ENCODE data around the gene SPATA32. TPM values are rescaled to one million over a fixed set of nuclear protein-coding genes. Genes with fewer than 3 reads are reported as not detected.
A peak's percentile ranks its signal among the peaks of the same experiment; 100 is the strongest.

SPATA32 gene
- total RNA-seq, 1 donor from 2014 or later, result not detected

DNA sequence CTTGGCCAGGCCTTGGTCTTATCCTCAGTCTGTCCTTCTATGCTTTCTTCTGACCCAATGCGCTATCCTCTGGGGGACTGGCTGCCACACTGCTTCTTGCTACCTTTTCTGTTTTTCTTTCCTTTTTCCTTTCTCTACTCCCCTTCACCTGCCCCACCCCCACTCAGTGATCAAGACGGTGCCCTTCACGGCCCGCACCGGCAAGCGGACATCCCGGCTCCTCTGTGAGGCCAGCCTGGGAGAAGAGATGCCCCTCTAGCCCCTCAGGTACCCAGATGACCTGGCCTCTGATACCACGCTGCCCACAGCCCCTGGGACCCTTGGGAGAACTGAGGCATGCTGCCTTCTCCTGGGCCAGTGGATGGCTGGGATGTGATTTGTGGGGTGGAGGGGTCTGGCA lies 15.6 kb downstream of the SPATA32 start:
- intact Hi-C loops (cut with DNase I), result no loop called here
- Histone ChIP-seq H3K27me3 (no peaks in the 10 kb centered on the region), H3K27ac (no peak overlapping the region), H3K4me1 (peaks cover 12% of the 10 kb centered on the region), H3K4me3 (no peak overlapping the region), H3K9me3 (no peaks in the 10 kb centered on the region), H3K36me3 (peaks cover 23% of the 10 kb centered on the region)
- DNase-seq (no peak), ATAC-seq (no peak)
- TF ChIP-seq, protein P1, sequence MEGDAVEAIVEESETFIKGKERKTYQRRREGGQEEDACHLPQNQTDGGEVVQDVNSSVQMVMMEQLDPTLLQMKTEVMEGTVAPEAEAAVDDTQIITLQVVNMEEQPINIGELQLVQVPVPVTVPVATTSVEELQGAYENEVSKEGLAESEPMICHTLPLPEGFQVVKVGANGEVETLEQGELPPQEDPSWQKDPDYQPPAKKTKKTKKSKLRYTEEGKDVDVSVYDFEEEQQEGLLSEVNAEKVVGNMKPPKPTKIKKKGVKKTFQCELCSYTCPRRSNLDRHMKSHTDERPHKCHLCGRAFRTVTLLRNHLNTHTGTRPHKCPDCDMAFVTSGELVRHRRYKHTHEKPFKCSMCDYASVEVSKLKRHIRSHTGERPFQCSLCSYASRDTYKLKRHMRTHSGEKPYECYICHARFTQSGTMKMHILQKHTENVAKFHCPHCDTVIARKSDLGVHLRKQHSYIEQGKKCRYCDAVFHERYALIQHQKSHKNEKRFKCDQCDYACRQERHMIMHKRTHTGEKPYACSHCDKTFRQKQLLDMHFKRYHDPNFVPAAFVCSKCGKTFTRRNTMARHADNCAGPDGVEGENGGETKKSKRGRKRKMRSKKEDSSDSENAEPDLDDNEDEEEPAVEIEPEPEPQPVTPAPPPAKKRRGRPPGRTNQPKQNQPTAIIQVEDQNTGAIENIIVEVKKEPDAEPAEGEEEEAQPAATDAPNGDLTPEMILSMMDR (IDR thresholded peaks at IDR 0.05), result no peak

DNA sequence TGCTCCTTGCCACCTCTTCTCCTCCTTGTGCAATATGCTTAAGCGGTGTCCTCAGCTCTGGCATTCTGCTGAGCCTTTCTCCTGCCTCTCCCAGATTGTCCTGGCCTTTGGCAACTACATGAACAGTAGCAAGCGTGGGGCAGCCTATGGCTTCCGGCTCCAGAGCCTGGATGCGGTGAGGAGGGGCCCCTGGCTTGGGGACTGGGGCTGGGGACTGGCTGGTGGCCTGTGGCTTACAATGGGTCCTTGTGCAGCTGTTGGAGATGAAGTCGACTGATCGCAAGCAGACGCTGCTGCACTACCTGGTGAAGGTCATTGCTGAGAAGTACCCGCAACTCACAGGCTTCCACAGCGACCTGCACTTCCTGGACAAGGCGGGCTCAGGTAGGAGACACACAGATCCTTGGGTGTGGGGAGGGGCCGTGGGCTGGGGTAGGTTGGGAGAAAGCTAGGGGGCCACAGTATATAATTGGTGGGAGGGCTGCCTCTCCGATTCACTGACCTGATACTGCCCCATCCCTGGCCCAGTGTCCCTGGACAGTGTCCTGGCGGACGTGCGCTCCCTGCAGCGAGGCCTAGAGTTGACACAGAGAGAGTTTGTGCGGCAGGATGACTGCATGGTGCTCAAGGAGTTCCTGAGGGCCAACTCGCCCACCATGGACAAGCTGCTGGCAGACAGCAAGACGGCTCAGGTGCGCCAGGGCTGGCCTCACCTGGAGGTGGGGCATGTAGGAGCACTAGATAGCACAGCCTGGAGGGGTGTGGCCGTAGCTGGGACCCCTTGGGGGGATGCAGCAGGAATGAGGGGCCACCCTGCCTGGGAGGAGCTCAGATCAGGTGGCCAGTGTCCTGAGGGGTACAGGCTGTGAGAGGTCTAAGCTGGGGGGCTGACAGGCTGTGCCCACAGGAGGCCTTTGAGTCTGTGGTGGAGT lies 16.9 kb downstream of the SPATA32 start:
- ATAC-seq, result no peak
- no peak overlapping the region for H3K4me3 ChIP-seq
- no peak overlapping the region for H3K27ac ChIP-seq
- no peaks in the 10 kb centered on the region for H3K9me3 ChIP-seq
- intact Hi-C loops (cut with DNase I), result no loop called here
- H3K27me3 ChIP-seq, result no peaks in the 10 kb centered on the region
- peaks cover 30% of the 10 kb centered on the region for H3K36me3 ChIP-seq
- no peak for DNase-seq
- peaks cover 12% of the 10 kb centered on the region for H3K4me1 ChIP-seq
- TF ChIP-seq, protein P1 (IDR thresholded peaks at IDR 0.05), result no peak

DNA sequence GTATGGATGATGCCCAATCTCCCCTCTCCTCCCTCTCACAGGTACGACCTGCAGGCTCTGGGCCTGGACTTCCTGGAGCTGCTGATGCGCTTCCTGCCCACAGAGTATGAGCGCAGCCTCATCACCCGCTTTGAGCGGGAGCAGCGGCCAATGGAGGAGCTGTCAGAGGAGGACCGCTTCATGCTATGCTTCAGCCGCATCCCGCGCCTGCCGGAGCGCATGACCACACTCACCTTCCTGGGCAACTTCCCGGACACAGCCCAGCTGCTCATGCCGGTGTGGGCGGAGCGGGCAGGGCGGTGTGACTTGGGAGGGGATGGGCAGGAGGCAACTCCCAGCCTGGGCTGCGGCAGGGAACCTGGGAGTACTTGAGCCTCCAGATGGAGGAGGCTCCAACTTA lies 18.1 kb downstream of the SPATA32 start:
- Histone ChIP-seq H3K27ac (no peak overlapping the region), H3K4me3 (no peak overlapping the region), H3K36me3 (peaks cover 35% of the 10 kb centered on the region), H3K9me3 (no peaks in the 10 kb centered on the region), H3K4me1 (peaks cover 12% of the 10 kb centered on the region), H3K27me3 (no peaks in the 10 kb centered on the region)
- DNase-seq, result no peak
- ATAC-seq, result no peak
- TF ChIP-seq, protein P1 (IDR thresholded peaks at IDR 0.05), result no peak
- intact Hi-C loops (cut with DNase I), result no loop called here

DNA sequence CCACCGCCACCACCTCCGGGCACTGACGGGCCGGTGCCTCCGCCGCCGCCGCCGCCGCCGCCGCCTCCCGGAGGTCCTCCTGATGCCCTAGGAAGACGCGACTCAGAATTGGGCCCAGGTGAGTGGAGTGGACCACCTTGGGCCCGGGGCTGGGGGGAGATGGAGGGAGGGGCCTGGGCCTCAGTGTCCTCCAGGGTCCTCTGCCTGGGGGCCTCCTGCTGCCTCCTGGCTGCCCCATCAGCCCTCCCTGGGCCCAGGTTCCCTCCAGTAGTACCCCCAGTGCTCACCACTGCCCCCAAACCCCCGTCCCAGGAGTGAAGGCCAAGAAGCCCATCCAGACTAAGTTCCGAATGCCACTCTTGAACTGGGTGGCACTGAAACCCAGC lies 19.9 kb downstream of the SPATA32 start:
- intact Hi-C loops (cut with DNase I), result no loop called here
- ATAC-seq (no peak), DNase-seq (no peak)
- TF ChIP-seq, protein P1 (IDR thresholded peaks at IDR 0.05), result no peak
- Histone ChIP-seq H3K27ac (no peak overlapping the region), H3K27me3 (no peaks in the 10 kb centered on the region), H3K4me1 (peaks cover 8% of the 10 kb centered on the region), H3K36me3 (peaks cover 40% of the 10 kb centered on the region), H3K9me3 (no peaks in the 10 kb centered on the region), H3K4me3 (no peak overlapping the region)

DNA sequence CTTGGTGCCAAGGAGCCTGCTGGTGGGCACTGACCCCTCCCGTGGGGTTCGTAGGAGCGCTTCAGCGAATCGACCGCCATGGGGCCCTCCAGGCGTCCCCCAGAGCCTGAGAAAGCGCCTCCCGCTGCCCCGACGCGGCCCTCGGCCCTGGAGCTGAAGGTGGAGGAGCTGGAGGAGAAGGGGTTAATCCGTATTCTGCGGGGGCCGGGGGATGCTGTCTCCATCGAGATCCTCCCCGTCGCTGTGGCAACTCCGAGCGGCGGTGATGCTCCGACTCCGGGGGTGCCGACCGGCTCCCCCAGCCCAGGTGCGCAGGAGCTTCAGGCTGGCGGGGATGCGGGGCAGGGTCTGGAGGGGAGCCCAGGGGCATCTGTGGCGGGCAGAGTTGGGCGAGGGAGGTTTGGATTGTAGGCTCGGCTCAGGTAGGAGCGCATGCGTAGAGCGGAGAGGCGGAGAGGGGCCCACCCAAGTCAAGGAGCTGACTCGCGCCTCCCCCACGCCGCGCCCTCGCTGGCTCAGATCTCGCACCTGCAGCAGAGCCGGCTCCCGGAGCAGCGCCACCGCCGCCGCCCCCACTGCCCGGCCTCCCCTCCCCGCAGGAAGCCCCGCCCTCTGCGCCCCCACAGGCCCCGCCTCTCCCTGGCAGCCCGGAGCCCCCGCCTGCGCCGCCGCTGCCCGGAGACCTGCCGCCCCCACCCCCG lies 20.4 kb downstream of the SPATA32 start:
- Histone ChIP-seq H3K4me3 (peak overlapping the region; percentile 36), H3K9me3 (no peaks in the 10 kb centered on the region), H3K27ac (no peak overlapping the region), H3K4me1 (peaks cover 3% of the 10 kb centered on the region), H3K27me3 (no peaks in the 10 kb centered on the region), H3K36me3 (peaks cover 40% of the 10 kb centered on the region)
- intact Hi-C loops (cut with DNase I), result no loop called here
- peak; percentile 70 for ATAC-seq
- TF ChIP-seq, protein P1 (IDR thresholded peaks at IDR 0.05), result no peak
- peak; percentile 85 for DNase-seq

Measured in upper lobe of right lung (tissue), 1 donor.